GM12891 (cell line): ENCODE data around the gene TAOK2.

Experiments
- POLR2A ChIP-seq: IDR thresholded peaks from 2 replicates; pipeline ENCODE4 v1.6.1; 2011; ENCODE audit warnings: low read depth, low read length, control low read depth
- POLR2AphosphoS5 ChIP-seq: IDR thresholded peaks from 2 replicates; pipeline ENCODE4 v1.6.1; 2011; ENCODE audit warnings: low read depth, low read length, control low read depth
- SPI1 ChIP-seq: IDR thresholded peaks from 2 replicates; pipeline ENCODE4 v1.6.1; 2011; ENCODE audit warnings: low read depth, low read length, control low read depth
- TAF1 ChIP-seq: IDR thresholded peaks from 2 replicates; pipeline ENCODE4 v1.6.1; 2011; ENCODE audit warnings: low read depth, low read length, control low read depth

DNA sequence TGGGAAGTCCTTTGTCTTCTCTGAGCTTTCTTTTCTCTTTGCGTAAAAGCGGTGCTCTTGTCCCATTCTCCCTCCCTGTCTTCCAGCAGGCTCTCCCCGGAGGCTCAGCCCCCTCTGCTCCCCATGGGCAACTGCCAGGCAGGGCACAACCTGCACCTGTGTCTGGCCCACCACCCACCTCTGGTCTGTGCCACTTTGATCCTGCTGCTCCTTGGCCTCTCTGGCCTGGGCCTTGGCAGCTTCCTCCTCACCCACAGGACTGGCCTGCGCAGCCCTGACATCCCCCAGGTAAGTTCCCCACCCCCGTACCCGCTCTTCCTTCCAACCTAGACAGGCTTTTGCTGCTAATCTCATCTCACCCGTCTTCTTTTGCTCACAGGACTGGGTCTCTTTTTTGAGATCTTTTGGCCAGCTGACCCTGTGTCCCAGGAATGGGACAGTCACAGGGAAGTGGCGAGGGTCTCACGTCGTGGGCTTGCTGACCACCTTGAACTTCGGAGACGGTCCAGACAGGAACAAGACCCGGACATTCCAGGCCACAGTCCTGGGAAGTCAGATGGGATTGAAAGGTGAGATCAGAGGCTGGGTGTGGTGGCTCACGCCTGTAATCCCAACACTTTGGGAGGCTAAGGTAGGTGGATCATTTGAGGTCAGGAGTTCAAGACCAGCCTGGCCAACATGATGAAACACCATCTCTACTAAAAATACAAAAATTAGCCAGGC lies 10.5 kb upstream of the TAOK2 start:
- TF ChIP-seq POLR2A (no peak), SPI1 (no peak), POLR2AphosphoS5 (no peak), TAF1 (no peak)
